Activated CD8-positive, alpha-beta memory T cell treated with anti-CD3 and anti-CD28 coated beads, Interleukin-2, amount 50 U/mL, for 24 hours (primary cell): ENCODE measurements around the gene TBC1D14.

Source experiments
- DNase-seq: peaks from one replicate; pipeline ENCODE4 v3.0.0-alpha.2; 2020; ENCODE audit errors: extremely low read depth

TBC1D14 gene

GRCh38 chr4:6929812-6930464 is 20.3 kb downstream of the TBC1D14 start:
- DNase-seq = no peak

- DNase-seq = no peak
Observed at GRCh38 chr4:6932475-6932874, 22.8 kb downstream of the TBC1D14 start.

GRCh38 chr4:6932918-6933317 is 23.3 kb downstream of the TBC1D14 start:
- DNase-seq = no peak

DNA sequence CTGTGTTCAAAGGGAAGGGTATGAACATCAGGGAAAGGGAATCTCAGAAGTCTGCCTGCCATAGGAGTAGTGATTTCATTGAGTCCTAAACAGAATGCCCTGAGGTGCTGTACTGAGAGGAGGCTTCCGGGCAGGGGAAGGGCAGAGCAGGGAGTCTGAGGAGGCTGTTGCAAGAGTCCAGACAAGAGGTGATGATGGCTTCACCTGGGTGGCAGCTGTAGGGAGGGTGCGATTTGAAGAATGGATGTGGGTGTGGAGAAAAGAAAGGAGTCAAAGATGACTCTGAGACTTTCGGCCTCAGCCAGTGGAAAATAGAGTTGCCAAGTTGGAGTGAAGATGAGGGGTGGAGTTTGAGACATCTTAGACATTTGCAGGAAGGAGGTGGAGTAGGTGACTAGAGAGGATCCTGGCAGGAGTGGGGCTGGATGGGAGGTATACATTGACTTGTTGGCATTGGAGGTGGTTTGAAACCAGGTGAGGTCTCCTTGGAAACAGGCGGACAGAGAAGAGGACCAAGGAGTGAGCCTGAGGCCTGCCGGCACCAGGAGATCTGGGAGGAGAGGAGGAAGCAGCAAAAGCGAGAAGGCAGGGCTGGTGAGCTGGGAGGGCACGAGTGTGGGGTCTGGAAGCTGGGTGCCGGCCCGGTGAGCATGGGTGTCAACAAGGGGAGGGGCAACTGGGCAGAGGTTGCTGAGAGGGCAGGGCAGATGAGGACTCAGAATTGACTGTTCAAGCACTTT is 24.2 kb downstream of the TBC1D14 start:
- DNase-seq = no peak

DNA sequence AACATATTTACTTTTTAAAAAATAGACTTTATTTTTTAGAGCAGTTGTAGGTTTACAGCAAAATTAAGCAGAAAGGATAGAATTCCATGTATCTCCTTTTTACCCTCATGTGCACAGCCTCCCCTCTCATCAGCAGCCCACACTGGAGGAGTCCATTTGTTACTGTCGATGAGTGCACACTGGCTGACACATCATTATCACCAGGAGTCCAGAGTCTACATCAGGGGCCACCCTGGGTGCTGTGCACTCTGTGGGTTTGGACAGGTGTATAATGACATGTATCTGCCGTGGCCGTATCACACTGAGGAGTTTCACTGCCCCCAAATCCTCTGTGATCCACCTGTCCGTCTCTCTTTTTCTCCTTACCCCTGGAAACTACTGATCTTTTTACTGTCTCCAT is 26.3 kb downstream of the TBC1D14 start:
- DNase-seq = no peak

DNA sequence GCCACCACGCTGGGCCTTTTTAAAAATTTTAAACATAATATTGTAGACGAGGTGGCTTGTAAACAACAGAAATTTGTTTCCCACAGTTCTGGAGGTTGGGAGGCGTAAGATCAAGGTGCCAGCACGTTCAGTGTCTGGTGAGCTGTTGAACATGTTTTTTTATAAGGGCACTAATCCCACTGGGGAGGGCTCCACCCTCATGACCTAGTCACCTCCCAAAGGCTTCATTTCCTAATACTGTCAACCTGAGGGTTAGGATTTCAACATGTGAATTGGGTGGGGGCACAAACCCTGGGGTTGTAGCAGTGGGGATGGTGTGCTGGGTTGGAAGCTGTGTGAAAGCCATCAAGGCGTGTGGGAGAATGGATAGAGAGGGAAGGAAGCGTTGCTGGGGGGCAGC is 27.6 kb downstream of the TBC1D14 start:
- DNase-seq = no peak

DNA sequence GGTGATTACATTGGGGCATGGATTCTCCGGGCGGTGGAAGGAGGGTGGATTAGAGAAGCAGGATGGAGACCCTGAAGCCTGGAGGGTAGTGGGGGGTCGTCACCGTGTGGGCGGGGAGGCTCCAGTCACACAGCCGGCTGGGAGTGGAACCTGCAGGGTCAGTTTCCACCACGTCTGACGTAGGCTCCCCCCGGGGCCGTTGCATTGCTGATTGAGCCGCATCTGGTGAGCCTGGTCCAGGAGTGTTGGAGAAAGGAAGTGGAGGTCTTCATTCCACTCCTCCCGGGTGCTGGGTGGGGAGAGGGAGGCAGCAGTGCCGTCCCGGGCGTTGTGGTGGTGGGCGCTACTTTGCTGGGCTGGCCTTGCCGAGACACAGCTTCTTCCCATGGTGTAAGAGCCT is 28.1 kb downstream of the TBC1D14 start:
- no peak for DNase-seq

- DNase-seq = no peak
Observed at GRCh38 chr4:6938237-6938636, 28.6 kb downstream of the TBC1D14 start.

- no peak for DNase-seq
Observed at GRCh38 chr4:6938647-6939271, 29.1 kb downstream of the TBC1D14 start.

DNA sequence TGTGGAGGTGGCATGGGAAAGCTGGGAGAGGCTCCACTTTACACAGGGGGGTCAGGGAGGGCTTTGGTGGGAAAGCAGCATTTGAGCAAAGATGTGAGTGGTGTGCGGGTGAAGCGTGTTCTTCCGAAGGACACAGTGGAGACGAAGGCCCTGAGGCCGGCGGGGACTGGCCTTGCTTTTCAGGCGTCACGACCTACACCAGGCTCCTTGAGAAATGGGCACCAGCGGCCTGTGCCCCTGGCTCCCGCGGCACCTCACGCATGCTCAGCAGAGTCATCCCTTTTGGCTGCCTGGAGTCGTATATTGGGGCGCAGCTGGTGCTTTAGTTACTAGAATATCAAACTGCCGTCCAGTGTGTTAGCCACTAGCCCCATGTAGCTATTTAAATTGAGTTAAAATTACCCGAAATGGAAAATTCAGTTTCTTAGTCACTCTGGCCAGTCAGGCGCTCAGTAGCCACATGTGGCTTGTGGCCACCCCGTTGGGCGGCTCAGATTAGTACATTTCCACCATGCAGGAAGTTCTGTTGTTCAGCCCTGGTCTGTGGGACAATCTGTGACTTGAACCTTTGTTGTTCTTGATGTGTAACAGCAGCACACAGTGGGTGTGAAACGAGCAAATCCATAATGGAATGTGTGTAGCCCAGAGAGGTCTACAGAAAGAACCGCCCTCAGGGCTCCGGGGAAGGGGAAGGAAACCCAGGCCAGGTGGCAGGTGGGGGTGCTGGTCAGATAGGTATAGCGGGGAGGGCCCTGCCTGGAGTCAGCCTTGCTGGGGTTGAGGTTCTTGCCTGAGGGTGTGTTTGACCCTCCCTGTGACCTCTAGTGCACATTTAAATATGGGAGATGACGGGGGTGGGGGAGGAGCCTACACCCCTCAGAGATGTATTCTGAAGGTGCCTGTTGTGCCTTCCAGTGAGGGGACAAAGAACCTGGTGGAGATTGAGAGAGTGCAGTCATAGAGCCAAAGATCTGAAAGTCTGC is 30.4 kb downstream of the TBC1D14 start:
- no peak for DNase-seq

- DNase-seq = no peak
Observed at GRCh38 chr4:6940744-6941137, 31.1 kb downstream of the TBC1D14 start.

- no peak for DNase-seq
Observed at GRCh38 chr4:6941796-6942195, 32.2 kb downstream of the TBC1D14 start.

GRCh38 chr4:6942238-6942800 is 32.7 kb downstream of the TBC1D14 start:
- no peak for DNase-seq

DNA sequence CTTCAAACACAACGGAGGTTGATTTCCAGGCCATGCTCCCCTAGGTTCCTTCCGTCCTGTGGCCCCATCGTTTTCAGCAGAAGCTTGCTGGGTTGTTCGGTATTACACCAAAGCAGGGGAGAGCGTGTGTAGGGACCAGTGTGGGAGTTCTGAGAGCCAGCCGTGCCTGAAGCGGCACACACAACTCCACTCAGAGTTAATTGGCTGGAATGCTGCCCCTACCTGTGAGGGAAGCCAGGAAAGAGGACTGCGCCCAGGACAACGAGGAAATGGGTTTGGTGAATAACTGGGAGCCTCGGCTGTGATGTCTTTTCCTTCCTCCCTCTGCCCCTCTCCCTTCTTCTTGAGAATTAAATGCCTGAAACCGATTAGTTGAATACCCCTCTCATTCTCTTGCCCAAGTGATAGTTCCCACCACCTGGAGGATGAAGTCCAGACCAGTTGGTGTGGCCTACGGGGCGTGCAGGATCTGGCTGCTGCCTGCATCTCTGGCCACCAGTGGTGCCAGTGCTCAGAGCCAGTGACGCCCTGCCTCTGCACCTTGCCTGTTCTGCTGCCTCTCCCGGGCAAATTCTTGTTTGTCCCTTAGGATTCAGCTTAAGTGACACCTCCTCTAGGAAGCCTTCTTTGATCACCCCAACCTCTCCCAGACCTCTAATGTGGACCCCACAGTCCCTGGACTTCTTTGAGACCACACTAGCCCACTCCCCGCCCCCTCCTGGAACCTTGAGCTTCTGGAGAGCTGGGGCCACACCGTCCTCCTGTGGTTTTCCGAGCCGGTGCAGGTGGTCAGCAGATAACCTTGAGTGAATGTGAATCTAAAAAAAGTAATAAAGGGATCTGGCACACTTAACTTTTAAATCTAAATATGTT is 33.6 kb downstream of the TBC1D14 start:
- DNase-seq = no peak

DNA sequence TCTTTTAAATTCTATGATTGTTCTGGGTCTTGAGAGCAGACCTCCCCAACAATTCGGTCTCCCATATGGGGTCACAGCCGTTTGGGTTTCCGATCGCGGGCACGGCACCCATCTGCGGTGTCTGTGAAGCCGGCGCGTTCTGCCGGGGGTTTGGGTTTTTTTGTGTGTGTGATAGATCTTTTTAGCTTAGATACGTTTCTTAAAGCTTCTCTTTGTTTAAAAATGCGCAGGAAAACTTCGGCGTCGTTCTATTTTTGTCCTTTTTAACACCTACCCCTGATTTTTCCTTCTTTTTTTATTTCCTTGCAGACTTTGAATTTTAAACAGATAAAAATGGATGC is 34.2 kb downstream of the TBC1D14 start:
- no peak for DNase-seq

DNA sequence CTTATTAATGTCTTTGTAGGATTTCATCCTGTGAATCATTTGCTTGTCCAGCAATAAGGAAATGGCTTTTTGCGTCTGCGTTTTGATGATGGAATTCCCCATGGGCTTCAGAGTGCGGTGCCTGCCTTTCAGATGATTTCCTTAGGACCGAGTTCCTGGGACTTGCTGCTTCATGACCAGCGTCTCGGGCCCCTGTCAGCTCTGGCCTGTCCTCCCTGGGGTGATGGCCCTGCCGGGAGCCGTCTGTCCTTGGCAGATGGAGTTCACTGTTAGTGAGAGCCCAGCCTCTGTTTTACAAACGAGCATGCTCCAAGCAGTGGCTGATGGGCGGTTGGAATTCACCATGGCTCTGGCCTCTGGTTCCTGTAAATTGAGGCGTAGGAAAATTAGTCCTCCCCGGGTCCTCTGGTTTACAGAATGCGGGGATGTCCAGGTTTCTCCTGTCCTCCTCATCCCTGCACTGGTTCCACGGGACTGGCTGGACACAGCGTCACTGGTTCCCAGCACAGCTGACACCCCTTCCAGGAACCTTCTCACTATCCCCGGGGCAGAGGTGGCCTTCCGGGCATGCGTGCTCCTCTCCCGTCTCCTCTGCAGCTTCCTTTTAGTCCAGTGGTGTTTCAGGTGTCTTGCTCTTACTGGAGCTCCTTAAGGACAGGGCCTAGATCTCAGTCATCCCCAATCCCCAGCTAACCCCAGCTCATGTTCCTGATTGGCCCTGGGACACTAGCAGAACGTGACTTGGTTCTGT is 34.9 kb downstream of the TBC1D14 start:
- no peak for DNase-seq

DNA sequence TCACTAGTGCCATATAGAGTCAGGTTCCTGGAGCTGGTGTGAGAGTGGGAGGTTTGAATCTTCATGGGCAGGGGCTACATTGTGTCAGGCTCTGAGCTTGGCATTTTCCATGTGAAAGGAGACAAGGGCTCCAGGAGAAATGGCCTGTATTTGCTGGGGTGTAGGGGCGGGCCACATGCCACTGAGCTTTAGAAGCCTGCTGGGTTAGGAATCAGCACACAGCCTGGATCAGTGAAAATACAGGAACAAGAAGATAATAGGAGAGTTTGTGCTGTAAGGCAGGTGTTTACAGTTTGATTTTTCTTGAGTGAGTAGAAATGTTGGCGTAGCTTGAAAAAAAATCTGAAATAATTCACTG is 35.4 kb downstream of the TBC1D14 start:
- DNase-seq = no peak

GRCh38 chr4:6946497-6946896 is 36.9 kb downstream of the TBC1D14 start:
- DNase-seq = no peak

DNA sequence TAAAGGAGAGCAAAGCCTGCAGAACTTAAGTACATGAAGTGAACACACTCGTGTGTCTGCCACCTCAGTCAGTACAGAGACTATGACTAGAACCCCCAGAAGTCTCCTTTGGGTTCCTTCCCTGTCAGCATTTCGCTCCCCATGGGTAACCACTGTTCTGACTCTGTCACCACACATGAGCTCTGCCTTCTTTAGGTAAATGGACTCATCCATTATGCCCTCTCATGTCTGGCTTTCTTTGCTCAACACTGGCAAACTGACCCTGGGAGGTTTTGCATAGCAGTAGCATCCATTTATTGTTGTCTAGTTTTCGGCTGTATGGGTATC is 38.5 kb downstream of the TBC1D14 start:
- no peak for DNase-seq

DNA sequence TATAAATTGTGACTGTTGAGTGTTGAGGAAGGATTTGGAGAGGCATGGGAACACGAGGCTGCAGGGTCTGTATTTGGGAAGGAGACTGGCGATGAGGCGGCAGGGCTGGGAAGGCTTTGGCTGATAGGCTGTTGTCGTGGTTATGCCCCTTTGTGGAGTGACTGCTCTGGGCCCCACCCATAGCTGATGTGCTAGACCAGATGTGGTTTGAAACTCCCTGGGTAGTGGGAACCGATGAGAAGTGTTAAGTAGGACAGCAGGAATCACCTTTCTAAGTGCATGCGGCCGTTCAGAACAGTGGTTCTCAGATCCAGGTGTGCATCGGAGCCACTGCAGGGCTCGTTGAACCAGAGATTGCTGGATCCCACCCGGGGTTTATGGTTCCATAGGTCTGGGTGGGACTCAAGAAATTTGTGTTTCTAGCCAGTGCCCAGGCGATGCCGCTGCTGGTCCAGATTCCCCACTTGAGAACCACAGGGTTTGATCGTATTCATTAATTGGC is 42.3 kb downstream of the TBC1D14 start:
- DNase-seq = no peak
